NCI-H345 treated with DMSO at 0.1 percent for 48 hours (cell line): ENCODE data around the gene TTLL4.

Experiments
- DNase-seq: peaks from one replicate; lab custom pipeline; 2025; ENCODE audit not compliant: unreplicated experiment; lab: John Stamatoyannopoulos, UW

The TTLL4 gene

DNA sequence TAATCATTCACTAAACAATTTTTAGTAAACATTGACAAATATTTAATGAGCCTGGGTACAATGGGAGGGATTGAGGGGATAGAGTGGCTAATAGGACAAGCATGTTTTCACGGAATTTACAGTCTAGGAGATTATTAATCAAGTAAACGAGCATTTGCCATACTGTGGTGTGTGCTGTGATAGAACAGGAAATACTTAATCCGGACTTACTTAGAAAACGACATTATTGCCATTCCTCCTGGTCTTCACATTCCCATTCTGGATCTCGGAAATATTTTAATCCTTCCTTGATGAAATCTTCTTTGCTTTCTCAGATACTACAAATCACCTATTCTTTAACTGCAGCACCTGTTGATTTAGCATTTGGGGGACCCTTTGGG is 905 bp downstream of the TTLL4 start:
- DNase-seq: no peak

DNA sequence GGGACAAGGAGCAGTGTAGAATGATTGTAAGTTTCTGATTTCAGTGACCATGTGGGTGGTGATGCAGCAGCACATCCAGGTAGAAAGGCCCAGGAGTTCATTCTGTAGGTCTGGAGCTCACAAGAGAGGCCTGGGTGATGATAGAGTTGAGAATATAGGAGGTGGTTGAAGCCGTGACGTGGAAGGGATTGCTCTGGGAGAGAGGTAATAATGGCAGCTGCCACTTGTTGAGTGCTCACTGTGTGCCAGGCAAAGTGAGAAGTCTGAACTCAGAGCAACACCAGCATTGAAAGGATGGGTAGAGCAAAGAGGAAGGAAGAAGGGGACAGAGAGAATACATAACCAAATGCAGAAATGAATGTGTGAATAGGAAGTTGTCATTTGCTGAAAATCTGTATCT is 3.3 kb downstream of the TTLL4 start:
- DNase-seq: no peak

DNA sequence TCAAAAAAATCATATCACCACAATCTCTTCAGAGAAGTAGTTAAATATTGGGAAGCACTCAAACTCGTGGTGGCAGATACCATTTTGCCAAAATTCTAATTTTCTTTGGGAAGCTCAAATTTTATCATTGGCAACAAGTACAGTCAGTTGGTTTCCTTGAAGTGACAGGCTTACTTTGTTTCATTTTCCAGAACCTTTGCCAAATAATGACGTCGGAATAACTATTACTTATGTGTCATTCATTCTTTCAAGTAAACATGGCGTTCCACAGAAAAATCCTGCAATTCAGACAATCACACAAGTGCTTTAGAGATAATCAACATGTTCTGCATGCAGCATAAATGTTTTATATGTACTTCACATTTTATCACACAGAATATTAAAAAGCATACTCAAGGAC is 5.4 kb downstream of the TTLL4 start:
- no peak for DNase-seq

DNA sequence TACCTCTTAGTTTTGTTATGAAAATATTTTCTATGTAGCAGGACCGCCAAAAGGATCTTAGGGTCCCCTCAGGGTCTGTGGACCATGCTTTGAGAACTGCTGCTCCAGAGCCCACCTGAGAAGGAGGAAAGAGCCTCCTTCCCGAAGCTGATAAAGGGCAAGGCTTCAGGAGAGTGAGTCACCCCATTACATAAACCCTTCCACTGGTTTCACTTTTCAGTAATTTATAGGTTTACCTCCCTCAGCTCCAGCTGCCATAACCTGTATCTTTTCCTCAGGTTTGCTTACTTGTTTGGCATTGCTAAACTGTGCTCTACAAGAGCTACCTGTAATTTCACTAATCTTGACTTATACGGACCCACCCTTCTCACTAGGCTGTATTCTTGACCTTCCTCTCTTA is 6.6 kb downstream of the TTLL4 start:
- DNase-seq: no peak

DNA sequence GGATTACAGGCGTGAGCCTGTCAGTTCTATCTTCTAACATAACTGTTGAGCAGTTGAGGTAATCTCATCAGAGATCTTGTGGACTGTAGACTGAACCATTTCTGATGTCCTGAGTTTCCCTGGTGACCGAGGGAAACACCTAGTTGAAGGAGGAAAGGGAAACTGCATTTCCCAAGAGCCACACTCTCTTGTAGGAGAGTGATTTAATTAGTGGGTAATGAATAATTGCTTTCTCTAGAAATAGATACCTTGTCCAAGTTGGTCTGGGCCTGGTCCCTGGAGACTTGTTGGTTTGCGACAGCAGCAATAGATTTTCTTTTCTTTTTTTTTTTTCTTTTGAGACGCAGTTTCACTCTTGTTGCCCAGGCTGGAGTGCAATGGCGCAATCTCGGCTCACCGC is 7.4 kb downstream of the TTLL4 start:
- no peak for DNase-seq

DNA sequence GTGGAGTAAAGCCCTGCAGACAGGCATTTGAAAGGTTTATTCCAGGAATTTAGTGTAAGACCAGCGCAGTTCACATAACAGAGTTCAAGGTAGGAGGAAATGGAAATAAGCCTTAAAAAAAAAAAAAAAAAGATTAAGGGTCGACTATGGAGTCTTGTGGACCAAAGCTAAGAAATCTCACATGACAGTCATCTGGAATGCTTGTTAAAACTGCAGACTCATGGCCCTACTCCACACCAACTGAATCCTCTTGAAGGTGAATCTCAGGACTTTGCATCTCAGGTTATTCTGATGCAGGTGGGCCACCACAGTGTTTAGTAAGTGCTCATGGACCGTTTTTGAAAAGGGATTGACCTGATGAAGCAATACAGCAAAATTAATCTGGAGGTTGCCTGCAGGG is 8.8 kb downstream of the TTLL4 start:
- no peak for DNase-seq

DNA sequence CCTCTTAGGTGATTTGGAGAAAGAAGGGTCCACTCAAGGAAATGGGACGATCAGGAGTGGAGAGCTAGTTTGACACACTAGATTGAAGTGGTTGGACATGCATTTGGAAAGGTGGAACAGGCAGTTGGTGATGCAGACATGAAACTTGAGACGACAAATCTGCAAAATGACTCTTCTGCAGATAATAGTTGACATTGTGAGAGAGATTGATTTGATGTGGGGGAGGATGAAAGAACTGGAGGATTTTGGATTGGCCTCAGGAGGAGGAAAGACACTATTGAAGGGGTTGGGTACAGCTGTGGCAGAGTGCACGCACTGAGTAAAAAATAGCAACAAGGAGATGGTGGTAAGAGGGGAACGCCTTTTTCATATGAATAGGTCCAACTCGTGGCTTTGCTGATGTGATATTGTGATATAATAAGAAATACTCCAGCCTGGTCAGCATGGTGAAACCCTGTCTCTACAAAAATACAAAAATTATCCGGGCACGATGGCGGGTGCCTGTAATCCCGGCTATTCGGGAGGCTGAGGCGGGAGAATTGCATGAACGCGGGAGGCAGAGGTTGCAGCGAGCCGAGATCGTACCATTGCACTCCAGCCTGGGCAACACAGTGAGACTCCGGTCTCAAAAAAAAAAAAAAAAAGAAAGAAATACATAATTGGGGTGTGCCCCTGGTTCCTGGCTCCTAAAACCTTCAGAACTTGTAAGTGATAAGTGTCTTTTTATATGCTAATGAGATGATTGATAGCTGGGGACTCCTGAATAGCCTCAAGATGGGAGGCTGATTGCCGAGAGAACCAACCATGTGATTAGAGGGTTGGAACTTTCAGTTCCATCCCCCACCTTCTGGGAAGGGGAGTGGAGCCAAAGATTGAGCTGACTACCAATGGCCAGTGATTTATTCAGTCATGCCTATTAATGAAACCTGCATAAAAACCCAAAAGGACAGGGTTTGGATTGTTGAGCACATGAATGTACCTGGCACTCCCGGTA is 9.7 kb downstream of the TTLL4 start:
- DNase-seq: no peak

DNA sequence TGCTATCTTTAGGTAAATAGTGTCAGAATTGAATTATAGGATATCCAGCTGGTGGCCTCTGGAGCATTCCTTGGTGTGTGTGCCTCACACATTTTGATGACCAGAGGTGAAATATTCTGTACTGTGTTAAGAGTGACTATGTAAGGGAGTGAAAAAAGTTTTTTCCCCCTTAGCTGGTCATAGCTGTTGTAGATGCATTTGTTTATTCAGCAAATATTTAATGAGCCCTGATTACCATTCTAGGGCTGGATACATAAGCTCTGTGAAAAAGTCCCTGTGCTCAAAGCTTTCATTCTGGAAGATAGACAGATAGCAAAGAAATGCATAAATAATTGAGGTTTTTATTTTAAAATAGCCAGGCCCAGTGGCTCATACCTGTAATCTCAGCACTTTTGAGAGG is 10.9 kb downstream of the TTLL4 start:
- no peak for DNase-seq

DNA sequence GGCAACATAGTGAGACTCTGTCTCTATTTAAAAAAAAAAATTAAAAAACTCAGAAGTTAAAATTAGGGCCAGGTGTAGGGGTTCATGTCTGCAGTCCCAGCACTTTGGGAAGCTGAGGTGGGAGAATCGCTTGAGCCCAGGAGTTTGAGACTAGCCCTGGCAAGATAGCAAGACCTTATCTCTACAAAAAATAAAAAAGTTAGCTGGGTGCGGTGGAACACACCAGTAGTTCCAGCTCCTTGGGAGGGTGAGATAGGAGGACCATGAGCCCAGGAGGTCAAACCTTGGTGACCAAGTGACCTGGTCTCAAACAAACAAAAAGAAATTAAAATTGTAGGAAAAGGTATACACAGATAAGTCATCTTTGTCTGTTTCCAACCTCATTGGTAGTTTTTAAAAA is 11.3 kb downstream of the TTLL4 start:
- DNase-seq: no peak

DNA sequence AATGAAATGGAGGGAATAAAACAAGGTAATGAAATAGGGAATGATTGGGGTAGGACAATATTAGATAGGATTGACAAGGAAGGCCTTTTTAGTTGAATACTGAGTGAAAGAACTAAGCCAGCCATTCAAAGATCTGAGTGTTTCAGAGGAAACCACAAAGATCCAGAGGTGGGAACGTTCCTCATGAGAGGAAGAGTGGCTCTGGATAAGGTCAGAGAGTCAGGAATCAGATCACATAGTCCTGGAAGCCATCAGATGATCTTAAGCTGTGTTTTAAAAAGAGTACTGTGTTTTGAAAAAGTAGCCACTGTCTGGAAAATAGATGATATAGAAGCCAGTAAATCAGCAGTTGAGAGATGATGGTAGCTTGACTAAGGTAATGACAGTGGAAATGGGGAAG is 11.8 kb downstream of the TTLL4 start:
- DNase-seq: no peak

DNA sequence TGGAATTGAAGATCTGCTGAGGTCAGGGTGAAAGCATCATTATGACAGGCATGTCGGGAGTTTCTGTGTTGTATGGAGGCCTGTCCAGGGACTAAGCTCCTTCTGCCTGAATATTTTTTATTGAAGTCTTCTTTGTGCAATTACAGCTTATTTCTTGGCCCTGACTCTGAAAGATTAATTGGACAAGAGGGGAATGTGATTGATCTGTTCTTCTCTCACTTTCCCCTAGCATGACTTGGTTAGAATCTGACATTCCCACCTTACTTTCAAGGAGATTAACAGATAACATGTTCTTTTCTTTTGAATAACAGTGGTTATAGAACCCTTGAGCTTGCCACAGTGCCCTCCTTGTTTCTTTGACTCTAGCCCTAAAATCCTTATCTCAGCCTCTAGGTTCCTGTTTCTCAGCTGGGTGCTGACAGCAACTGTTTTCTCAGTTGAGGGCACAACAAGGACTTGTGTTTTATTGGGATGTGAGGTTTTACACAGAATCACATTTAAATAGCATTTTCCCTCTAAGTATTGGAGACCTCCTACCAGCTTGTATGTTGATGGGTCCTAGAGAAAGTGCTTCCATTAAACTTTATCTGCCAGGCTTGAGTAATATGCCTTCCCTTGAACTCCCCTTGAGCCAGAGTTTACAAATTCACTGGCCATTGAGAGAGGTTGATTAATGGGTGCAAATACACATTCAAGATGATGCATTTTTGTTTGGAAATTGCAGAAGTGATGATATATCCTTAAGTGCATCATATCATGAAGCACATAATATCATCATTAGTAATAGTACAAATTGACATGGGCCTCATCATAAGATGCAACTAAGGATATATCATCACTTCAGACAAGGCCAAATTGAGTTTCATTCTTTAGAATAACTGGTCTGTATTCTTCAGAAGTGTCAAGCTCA is 12.5 kb downstream of the TTLL4 start:
- DNase-seq: no peak

DNA sequence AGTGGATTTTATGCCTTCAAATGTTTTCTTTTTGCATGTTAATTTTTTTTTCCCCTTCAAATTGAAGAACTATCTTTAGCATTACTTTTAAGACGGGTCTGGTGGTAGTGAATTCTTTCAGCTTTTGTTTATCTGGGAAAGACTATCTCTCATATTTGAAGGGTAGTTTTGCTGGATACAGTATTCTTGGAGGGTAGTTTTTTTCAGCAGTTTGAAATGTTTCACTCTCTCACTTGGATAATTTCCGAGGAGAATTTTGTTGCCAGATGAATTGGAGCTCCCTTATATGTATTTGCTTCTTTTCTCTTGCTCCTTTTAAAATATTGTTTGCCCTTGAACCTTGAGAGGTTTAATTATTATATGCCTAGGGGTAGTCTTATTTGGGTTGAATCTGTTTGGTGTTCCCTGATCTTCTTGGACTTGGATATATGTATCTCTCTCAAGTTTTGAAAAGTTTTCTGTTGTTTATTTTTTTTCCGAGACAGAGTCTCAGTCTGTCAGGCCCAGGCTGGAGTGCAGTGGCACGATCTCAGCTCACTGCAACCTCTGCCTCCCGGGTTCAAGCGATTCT is 15.5 kb downstream of the TTLL4 start:
- DNase-seq: no peak

DNA sequence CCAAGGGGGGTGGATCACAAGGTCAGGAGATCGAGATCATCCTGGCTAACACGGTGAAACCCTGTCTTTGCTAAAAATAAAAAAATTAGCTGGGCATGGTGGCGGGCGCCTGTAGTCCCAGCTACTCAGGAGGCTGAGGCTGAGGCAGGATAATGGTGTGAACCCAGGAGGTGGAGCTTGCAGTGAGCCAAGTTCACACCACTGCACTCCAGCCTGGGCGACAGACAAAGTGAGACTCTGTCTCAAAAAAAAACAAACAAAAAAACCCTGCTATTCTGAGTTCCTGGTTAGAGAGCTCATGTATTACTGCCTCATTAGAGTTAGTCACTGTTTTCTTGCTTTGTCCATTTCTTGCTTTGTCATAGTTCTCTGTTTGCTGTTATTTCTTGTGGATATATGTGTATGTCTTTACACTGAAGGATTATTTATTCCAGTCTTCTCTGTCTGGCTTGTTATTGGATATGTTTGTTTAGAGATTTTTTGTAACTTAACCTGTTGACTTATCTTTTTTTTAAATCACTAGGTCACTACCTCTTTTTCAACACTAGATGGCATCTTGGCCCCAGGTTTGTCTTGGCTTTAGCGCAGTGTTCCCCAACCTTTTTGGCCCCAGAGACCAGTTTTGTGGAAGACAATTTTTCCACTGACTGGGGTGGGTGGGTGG is 17.0 kb downstream of the TTLL4 start:
- no peak for DNase-seq

DNA sequence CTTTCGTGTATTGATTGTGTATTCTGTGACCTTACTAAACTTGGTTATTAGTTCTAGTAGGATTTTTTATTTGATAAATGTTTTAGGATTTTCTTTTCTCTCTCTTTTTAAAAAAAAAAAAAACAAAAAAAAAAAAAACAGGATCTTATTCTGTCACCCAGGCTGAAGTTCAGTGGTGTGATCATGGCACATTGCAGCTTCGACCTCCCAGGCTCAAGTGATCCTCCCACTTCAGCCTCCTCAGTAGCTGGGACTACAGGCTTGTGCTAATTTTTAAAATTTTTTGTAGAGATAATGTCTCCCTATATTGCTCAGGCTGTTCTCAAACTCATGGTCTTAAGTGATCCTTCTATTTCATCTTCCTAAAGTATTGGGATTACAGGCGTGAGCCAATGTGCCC is 19.0 kb downstream of the TTLL4 start:
- DNase-seq: no peak

DNA sequence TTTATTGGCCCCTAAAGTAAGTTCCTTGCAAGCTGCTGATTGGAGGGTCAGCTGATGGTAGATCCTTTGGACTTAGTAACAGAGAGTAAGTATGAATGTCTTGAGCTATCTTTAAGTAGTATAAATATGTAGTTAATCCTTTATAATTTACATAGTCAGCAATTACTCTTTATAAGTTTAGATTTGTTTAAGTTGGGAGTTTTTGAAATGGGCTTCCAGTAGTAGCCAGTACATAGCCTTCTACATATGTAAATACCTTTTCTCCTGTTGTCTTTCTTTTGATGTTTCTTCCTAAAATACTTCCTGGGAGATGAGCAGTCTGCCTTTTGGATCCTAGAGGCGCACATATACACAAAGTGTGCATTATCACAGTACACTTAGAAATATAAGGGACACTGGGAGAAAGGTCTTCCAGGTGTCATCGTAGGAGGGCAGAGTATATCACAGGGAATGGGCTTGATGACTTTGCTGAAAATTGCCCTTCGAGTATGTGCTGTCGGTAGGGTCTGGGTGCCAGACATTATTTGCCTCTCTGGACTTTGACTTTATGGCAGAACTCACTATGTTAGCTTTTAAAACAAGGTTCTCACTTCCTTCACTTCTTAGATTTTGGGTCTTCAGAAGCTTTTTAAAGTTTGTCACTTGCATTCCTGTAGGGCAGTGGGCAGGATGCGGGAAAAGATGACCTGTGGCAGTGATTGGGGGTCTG is 21.6 kb downstream of the TTLL4 start:
- no peak for DNase-seq

DNA sequence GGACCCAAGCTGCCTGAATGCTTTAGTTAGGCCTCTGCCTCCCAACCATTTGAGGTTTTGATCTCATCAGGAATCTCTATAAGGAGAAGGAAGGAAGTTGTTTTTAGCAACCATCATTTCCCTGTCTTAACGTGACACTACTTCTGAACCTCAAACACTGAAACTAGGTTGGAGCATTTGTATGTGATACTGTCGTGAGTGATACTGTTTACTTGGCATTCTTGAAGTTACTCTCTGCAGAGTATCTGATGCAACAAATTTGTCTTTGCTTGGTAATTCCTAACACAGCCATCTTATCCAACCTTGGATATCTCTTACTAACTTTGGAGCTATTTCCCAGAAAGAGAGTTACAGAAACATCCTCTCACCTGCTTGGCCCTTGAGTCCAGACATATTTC is 22.1 kb downstream of the TTLL4 start:
- no peak for DNase-seq

DNA sequence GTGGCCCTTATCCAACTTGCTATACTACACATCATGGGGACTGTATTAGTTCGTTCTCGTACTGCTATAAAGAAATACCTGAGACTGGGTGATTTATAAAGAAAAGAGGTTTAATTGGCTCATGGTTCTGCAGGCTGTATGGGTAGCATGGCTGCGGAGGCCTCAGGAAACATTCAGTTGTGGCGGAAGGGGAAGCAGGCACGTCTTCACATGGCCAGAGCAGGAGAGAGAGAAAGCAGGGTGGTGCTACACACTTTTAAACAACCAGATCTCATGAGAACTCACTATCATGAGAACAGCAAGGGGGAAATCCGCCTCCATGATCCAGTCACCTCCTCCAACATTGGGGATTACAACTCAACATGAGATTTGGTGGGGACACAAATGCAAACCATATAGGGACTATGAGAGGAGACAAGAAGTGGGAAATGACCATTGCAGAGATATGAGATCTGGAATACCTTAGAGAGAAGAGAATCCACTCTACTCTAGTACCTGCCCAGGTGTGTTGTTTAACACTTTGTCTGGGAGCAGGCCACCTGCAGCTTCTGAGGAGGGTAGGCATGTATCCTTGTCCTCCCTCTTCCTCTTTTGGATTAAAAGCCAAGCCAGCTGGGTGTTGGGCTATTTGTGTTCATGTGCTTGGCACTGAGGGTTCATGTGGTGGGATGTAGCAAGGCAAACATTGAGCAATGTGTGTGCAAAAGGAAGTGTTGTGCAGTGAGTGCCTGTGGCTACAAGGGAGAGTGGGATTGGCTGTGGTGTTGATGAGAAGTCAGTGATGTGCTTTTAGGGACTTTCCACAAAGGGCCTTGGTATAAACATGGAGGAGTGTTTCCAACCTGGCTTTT is 22.8 kb downstream of the TTLL4 start:
- DNase-seq: no peak

DNA sequence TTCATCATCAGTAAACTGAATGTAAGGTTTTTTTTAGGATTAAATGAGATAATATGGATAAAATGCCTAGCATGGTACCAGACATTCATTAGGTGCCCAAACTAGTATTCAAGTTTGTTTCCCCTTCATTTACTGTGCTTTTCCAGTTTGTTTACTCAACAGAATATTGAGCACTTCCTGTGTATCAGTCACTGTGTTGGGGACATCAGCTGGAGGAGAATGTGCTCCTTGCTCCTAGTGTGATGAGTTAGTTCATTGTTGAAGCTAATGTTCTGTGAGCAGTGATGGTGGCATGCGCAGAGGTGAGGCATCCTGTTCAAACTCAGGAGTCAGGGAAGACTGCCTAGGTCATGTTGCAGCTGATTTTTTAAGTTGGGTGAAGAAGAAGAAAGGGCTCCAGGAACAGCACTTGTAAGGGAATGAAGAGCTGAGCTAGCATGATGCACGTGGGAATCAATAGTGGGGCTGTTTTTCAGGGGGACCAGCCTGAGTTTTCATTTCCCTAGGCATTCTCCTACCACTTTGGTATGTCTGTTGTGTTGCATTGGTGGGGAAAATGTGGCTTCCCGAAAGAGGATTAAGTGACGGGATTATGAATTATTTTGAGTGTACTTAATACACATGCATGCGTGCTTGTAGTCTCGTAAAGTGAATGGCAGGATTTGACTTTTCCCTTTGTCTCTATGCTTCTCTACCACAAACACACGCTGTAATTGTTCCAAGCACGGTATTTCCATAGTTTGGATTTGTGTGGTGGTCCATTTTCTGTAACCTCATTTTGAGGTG is 23.7 kb downstream of the TTLL4 start:
- DNase-seq: no peak

DNA sequence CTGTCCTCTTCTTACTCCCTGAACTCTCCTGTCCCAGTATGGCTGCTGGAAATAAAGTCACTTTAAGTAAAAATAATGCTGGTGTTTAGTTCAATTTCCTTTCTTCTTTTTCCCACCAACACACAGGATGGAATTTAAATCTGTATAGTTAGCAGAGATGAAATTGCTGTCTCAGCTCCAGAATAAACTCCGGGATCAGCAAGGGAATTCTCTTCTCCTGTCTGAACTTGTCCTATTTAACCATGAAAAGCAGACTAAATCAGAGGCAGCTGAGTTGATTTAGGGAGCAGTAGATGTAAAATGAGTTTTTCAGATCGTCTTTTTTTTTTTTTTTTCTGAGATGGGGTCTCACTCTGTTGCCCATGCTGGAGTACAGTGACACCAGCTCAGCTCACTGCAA is 25.9 kb downstream of the TTLL4 start:
- DNase-seq: no peak
